Endometrium (tissue), 2 donors: ENCODE data around the gene NUDT12.

Experiments used
- FAIRE-seq: peaks from 2 replicates; lab custom pipeline; 2012; peaks lifted over from hg19 to GRCh38; lab: Jason Lieb, UNC
- donor health status: control.
- donor health status: control.

The NUDT12 gene

DNA sequence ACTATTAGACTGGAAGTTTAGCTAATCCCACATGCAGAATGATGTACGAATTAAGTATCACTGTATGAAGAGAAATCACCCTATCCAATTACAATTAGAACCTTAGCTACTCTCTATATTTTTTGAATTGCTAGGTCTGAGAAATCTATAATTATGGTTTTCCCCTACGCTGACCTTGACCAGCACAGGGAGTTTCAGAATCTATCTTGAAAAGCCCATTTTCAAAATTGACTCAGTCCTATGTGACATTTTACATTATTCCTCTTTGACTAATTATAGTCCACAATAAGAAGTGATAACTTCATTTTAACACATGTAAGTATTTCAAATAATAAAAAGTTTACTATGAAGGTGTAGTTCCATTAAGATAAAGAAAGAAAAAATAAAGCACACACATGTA, 21.5 kb downstream of the NUDT12 start:
- FAIRE-seq: no peak

DNA sequence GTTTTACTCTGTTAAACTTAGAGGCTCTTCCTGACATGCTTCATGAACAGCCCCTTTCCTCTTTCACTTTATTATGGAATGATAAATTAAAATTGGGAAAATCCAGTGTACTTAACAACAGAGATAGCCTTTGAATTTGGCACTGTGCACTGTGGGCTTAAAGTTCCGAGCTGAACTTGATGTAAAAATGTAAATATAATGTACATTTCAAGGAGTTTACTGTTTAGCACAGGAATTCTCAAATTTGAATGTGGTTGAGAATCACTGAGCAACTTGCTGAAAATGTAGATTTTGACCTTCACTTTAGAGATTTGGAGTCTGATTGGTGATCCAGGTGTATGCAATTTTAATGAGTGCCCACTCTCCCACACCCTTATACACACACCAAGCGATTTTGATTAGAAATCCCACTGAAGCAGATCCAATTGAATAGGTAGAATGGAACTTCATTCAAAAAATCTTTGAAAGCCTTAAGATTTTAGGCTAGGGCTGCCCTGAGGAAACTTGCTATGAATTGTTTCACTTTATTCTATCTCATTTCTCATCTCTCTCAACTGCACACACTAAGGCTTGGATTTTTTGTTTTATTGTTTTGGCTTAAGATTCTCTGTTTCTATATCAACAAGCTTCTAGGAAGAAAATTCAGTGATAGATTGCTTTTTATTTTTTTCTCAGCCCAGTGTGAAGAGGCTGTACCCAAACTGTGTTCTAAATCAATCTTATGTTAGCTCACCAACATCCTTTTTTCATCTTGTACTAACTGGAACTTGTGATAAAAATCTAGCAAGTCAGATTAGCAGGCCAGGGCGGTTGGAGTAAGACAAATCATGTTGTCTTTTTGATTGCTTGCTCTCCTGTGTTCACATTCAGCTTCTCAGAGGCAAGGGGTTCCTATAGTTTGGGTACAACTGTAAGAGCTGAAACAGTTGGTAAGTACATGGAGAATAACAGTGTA, 22.9 kb downstream of the NUDT12 start:
- FAIRE-seq: no peak

DNA sequence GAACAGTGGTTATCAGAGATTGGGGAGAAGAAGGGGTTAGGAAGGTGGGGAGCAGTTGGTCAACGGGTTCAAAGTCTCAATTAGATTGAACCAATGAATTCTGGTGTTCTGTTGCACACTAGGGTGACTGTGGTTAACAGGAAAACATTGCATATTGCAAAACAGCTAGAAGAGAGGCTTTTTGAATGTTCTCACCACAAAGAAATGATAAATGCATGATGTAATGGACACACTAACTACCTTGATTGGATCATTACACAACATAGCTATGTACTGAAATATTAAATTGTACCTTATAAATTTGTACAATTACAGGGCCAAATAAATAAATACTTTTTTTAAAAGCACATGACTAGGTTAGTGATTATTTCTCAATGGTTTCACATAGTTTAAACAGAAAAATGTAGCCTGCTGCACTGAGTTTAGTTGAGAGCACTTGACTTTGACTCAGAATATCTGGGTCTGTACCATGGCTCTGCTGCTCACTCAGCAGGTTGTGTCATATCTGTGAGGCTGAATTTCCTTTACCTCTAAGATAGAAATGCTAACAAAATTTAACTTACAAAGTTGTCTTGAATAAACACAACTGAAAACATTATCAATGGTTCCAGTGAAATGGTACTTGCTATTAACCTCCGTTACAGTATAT, 30.4 kb downstream of the NUDT12 start:
- no peak for FAIRE-seq

DNA sequence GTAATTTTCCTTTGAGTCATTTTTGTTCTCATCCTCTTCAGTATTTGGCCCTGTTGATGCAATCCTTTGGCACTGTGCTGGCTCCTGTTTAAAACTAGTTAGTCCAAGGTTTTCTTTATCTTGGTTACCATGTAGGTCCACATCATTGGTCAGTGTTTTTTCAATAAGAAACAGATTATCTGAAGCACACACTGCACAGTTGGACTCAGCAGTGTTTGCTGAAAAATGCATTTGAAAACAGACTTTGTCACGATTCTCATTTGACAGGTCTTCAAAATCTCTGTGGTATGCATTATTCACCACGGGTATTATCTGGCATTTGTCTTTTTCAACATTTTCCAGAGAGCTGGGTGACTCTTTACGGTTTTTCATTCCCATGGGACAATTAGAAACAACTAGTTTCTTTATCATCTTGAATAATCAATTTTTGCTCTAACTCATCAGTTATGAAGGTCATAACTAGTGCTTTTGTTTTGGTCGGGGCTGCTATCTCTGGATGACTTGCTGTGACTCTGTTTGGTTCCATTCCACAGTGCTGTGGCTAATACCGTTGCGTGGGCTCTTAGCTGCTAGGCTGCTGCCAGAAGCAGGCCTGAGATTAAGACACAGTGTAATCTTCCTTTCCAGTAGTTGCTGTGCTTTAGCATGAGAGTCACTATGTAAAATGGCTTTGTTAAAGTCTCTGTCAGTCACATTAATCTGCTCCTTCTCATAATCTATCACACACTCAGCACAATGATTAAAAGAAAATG, 36.2 kb downstream of the NUDT12 start:
- FAIRE-seq: no peak

DNA sequence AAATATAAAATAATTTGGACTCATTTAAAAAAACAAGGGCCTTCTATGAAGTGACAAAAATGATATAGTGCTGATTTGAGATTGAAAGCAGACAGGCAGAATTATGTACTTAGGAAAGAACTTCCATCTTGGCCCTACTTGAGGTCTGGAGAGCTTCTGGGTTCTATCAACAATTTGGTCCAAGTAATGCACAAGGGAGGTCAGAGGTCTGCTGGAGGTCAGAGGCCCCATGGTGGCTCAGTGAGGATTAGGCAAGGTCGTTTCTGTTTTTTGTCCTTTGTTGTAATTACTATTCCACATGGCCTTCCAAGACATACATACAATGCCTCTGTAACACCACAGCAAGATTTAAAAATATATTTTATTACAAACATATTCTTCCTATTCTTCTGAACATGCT, 37.2 kb downstream of the NUDT12 start:
- FAIRE-seq: no peak

DNA sequence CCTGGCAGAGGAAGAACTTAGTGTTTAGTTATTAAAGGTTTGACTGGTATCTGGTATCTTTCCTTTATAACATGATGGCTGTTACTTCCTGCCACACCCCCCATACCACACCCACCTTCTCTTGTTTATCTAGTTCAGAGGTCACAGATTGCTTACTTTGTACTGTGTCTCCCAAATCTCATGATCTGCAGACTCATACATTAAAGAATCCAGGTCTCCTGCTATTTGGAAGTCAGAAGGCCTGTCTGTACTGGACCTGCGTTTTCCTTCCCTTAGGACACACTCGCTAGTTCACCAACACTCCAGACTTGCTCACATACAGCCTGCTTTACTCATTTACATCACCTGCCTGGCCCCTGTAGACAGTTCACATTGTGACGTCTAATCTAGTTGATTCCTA, 39.3 kb downstream of the NUDT12 start:
- no peak for FAIRE-seq

DNA sequence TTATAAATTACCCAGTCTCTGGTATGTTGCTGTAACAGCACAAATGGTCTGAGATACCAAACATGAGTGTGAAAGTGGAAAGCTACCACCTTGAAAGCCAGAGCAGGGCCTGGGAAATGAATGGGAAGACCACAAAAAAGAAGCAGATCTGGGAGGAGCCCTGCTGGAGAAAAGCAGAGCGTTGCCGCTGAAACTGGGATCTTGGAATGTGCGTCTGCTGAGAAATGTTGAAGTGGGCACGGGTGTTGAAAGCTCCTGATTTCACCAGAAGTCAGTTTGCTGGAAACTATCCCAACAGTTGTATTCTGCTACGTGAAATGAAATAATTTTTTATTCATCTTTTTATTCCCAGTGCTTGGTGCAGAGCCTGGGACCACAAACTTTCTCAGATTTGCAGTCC, 40.0 kb downstream of the NUDT12 start:
- no peak for FAIRE-seq

DNA sequence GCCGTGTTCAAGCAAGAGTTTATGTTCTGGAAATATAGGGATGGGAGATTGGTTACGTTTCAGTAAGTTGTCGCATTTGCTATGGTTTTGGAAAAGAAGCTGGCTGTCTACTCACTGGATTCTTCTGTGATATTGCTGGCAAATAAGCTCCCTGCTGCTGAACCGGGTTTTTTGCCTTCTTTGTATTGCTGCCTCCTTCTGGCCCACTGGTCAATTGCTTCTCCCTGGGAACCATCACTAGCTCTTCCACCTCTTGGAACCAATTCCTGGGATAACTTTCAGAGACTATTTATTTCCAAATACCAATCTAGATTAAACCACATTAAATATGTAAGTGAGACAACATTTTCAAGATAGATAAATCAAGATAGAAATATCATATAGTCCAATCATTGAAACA, 43.0 kb downstream of the NUDT12 start:
- FAIRE-seq: no peak

DNA sequence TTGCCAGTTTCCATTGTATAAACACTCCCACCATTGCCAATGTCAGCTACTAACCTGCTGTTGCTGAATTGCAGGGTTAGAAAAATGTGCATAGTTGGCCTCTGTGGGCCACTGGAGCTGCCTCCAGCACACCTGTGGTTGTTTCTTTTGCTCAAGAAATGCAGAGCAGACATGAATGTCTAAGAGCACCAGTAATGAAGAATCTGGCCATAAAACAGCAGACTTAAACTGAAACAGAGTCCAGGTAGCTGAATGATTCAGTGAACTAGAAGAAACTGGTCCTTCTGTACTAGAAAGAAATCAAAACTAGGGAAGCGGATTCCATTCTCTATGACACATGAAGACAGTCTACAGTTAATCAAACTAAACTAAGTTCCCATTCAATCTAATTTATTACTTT, 48.2 kb downstream of the NUDT12 start:
- no peak for FAIRE-seq

DNA sequence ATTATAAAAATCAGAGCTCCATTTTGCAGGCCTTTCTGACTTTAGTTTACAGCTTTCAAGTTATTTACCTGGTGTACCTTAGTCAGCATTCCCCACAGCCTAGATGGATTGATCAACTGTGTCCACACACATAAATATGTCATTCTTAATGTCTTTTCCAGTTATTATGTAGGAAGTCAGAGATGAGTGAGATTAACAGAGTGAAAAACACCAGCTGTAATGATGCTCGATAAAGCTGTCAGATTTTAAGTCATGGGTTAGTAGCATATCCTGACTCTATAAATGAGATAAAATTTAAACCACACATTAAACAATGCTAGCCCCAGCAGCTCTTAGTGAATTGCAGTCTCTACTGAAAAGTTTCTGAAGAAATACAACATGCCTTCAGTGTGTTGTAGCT, 48.9 kb downstream of the NUDT12 start:
- no peak for FAIRE-seq

GRCh38 chr5:103512500-103512899, 50.1 kb downstream of the NUDT12 start:
- FAIRE-seq: no peak

DNA sequence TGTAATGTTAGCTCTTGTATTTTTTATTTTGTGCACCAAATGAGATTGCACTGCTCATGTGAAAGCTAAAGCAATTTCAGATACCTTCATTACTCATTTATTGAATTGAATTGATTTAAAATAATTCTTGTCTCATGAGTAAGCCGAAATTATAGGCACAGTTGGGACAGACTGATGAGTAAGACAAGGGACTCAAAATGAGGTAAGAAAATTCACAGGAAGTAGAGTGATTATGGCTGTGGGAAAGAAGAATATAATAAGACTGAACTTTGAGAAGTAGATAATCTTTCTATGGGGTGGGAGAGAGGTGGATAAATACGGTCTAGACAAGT, 51.1 kb downstream of the NUDT12 start:
- no peak for FAIRE-seq

- FAIRE-seq: no peak
Observed at GRCh38 chr5:103510851-103511553, 51.6 kb downstream of the NUDT12 start.

GRCh38 chr5:103505581-103506305, 56.8 kb downstream of the NUDT12 start:
- FAIRE-seq: no peak

DNA sequence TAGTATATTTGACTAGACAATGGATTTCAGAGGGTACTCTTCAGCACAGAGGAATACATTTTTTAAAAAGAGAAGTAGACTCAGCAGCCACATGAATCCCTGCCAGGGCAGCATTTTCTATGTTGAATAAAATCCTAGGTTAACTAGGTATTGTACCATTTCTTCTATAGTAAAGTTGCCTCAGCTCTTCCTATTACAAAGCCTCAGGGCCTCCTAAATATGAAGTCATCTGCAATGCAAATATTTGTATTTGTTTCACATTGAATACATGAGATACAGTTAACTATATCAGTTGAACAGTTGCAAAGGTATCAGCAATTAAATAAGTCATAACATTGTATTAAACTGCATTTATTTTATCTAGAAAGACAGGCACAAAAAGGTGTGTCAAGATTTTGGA, 59.5 kb downstream of the NUDT12 start:
- FAIRE-seq: no peak

DNA sequence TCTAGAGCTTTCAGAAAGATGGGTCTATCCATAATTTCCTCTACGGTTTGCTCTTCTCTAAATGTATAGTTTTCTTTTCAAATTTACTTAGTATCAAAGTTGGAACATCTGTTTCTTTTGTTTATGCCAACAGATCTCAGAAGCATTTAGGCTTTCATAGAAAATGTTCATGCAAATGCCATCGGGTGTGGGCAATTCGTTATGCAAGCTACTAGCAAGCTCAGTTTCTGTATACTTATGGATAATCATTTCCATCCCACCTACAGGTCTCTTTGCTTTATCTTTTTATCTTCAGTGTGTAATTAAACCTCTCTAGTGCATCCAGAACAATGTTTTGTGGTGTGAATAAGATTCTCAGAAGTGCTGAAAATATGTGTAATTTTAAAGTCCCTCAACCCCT, 59.9 kb downstream of the NUDT12 start:
- FAIRE-seq: no peak
